ACC112 (cell line): ENCODE data around the gene FADS2.

Experiments
- H2AFZ ChIP-seq: fragments of 200-600 bp; sonication (generic); one replicate; pipeline ENCODE4 v1.6.0; 2017; ENCODE audit warnings: antibody characterized with exemption, low read length; ENCODE audit not compliant: unreplicated experiment
- H3K27ac ChIP-seq: fragments of 200-600 bp; sonication (generic); 2 replicates; pipeline ENCODE4 v1.5.1; 2014; ENCODE audit warnings: low read depth, mild to moderate bottlenecking, antibody characterized with exemption, low read length, moderate library complexity
- H3K27me3 ChIP-seq: fragments of 200-600 bp; sonication (generic); 2 replicates; pipeline ENCODE4 v1.6.1; 2014; ENCODE audit warnings: mild to moderate bottlenecking, antibody characterized with exemption, low read length, moderate library complexity, mixed read lengths; ENCODE audit not compliant: insufficient read depth
- H3K36me3 ChIP-seq: fragments of 200-600 bp; sonication (generic); 2 replicates; pipeline ENCODE4 v1.6.1; 2016; ENCODE audit warnings: mild to moderate bottlenecking, antibody characterized with exemption, low read length, moderate library complexity, mixed read lengths; ENCODE audit not compliant: insufficient read depth
- H3K4me1 ChIP-seq: fragments of 200-600 bp; sonication (generic); one replicate; pipeline ENCODE4 v1.6.1; 2016; ENCODE audit warnings: low read length, mixed read lengths; ENCODE audit not compliant: insufficient read depth, unreplicated experiment, control insufficient read depth
- H3K4me3 ChIP-seq: fragments of 200-600 bp; sonication (generic); 2 replicates; pipeline ENCODE4 v1.5.1; 2014; ENCODE audit warnings: mild to moderate bottlenecking, low read depth, low read length
- H3K79me2 ChIP-seq: fragments of 200-600 bp; sonication (generic); one replicate; pipeline ENCODE4 v1.6.0; 2016; ENCODE audit warnings: low read length; ENCODE audit not compliant: control insufficient read depth, unreplicated experiment, insufficient read depth

Gene FADS2

DNA sequence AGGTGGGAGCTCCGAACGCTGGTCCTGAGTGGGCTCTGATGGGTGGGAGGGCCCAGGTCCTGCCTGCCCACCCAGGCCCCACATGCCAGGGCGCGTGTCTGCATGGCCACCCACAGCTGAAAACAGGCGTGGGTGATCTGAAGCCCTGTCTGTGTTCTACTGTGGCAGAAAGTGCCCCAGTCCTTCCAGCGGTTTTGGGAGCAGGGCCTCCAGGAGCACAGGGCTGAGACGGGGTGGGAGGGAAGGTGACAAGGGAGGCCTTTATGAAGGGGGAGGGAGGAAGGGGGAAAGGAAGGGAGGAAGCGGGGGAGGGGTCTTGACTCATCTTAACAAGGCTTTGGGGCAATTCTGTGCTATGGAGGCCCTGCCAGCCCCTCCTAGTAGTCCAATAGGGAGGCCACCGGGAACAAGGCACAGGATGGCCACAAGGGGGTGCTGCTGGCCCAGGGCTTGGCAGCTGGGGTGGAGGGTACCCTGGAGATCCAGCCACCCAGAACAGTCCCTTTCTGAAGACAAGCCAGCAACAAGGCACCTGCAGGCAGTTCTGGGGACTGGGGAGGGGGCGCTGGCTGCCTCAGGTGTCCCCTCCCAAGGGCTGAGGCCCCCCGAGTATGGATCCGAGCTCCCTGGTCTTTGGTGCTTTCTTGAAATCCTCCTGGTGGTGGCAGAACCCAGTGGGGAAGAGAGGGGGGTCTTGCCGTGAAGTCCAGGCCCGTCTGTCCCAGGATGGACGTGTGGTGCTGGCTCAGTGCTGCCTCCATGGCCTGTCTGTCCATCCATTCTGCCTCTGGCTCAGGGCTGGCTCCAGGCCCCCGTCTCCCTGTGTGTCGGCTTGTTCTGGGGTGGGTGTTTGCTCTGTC is 69.5 kb downstream of the FADS2 start:
- H3K27me3 ChIP-seq, result no peaks in the 10 kb centered on the region
- H3K79me2 ChIP-seq, result no peaks in the 10 kb centered on the region
- no peak overlapping the region for H3K27ac ChIP-seq
- H3K4me3 ChIP-seq, result no peak overlapping the region
- no peak overlapping the region for H2AFZ ChIP-seq
- peaks cover 2% of the 10 kb centered on the region for H3K4me1 ChIP-seq
- H3K36me3 ChIP-seq, result no peaks in the 10 kb centered on the region

DNA sequence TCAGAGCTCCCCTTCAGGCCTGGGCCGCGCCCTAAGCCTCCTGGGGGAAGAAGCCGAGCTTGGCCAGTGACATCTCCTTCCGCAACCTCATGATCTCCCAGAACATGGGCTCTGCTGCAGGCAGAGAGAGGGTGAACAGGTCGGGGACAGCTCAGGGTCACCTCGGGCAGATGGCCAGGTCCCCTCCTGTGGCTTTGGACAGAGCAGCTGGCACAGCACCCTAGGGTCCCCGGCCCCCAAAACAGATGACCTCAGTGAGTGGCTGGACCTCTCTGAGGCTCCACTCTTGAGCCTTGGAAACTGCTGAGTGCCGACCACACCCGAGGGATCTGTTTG is 70.1 kb downstream of the FADS2 start:
- no peaks in the 10 kb centered on the region for H3K27me3 ChIP-seq
- H3K4me3 ChIP-seq, result no peak overlapping the region
- peaks cover 2% of the 10 kb centered on the region for H3K4me1 ChIP-seq
- H3K36me3 ChIP-seq, result no peaks in the 10 kb centered on the region
- H3K79me2 ChIP-seq, result no peaks in the 10 kb centered on the region
- no peak overlapping the region for H3K27ac ChIP-seq
- H2AFZ ChIP-seq, result no peak overlapping the region

DNA sequence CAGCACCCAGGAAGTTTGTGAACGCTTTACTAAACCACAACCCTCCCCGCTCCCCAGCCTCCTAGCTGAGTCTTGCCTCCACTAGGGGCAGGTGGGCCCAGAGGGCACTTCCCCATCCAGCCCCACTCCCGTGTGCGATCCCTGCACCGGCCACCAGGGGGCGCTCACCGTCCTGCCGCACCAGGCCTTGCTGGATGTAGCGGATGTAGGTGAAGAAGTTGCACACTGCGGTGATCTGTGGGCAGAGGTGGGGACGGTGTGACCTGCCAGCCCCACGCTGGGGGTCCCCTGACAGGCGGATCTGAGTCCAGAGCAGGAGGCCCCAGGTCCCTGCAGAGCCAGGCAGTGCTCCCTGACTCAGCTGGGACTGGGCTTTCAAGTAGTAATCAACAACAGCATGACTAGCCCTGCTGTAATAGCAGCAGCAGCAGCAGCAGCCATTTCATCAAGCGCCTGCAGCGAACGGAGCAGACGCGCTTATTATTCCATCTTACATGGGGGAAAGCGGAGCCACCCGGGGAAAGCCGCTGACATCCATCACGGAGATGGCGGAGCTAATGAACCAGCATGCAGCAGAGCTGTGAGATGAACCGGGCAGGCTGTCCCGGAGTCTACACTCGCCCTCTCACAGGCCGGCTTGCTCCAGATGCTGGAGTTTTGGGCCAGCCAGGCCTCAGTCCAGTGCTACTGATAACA is 71.2 kb downstream of the FADS2 start:
- no peak overlapping the region for H3K27ac ChIP-seq
- H3K4me1 ChIP-seq, result peaks cover under 1% of the 10 kb centered on the region
- H3K27me3 ChIP-seq, result no peaks in the 10 kb centered on the region
- H3K36me3 ChIP-seq, result no peaks in the 10 kb centered on the region
- H2AFZ ChIP-seq, result no peak overlapping the region
- H3K79me2 ChIP-seq, result no peaks in the 10 kb centered on the region
- no peak overlapping the region for H3K4me3 ChIP-seq

DNA sequence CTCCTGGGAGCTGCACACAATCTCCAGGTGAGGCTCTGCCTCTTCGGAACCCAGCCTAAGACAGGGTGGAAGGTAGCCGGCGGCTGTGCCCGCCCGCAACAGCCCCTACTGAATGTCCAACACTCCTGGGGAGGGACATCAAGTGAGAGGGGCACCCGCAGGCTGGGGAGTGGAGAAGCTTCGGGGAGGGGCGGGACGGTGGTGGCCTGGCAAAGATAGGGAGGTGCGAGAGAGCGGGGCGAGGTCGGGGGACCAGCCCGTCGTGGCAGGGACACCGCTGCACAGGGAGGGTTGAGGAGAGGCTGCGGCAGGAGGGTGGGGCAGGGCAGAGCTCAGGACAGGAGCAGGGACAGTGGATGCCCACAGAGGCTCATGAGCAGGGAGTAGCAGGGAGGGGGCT is 72.2 kb downstream of the FADS2 start:
- Histone ChIP-seq H3K4me1 (no peaks in the 10 kb centered on the region), H3K27me3 (no peaks in the 10 kb centered on the region), H3K36me3 (no peaks in the 10 kb centered on the region), H3K27ac (no peak overlapping the region), H2AFZ (no peak overlapping the region), H3K4me3 (no peak overlapping the region), H3K79me2 (no peaks in the 10 kb centered on the region)

DNA sequence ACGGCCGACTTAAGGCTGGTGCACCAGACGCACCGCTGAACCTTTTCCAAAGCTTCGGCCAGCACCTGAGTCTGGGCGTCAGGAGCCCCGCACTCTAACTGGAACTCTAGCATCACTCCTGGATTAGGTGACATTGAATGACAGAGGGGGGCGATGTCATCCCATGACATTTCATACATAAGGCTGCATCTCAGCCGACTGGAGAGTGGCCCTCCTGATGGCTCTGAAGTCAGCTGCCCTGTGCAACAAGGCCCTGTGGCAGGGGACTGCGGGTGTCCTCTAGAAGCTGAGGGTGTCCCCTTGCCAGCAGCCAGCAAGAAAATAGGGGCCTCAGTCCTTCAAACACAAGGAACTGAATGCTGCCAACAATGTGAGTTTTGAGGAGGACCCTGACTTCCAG is 73.3 kb downstream of the FADS2 start:
- Histone ChIP-seq H3K4me1 (no peaks in the 10 kb centered on the region), H3K27me3 (no peaks in the 10 kb centered on the region), H3K27ac (no peak overlapping the region), H3K4me3 (no peak overlapping the region), H2AFZ (no peak overlapping the region), H3K36me3 (no peaks in the 10 kb centered on the region), H3K79me2 (no peaks in the 10 kb centered on the region)

DNA sequence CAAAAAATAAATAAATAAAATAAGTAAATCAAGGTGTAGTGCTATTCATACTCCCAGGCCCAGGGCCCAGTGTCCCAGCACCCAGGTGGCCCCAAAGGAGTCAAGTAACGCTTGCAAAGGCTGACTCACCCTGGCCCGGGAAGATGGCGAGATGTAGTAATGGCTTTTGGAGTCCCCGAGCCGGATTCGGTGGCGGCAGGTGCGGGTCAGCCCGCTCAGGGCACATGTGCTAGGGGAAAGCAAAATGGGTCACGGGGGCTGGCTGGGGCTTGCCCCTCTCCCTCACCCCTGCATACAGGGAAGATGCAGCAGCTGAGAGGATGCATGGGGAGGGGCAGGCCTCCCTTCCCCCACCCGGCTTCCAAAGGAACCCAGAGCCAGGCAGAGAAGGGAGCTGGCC is 74.2 kb downstream of the FADS2 start:
- Histone ChIP-seq H3K4me3 (no peak overlapping the region), H3K4me1 (no peaks in the 10 kb centered on the region), H3K27me3 (no peaks in the 10 kb centered on the region), H3K79me2 (no peaks in the 10 kb centered on the region), H3K36me3 (no peaks in the 10 kb centered on the region), H3K27ac (no peak overlapping the region), H2AFZ (no peak overlapping the region)

DNA sequence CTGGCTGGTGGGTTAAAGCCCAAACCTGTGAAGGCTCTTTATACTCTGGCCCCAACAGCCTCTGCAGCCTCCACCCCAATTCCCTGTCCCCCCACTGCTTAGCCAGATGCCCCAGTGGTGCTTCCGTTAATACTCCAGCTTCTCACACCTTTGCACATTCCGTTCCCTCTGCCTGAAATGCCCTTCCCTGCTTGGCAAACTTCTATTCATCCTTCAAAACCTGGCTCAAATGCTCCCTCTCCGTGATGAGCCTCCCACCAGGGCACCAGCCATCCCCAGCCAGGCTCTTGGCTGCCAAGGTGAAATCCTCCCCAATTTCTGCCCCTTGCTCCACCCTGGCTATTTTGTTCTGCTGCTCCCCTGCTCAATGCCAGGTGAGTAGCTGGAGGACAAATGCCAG is 75.7 kb downstream of the FADS2 start:
- H3K27ac ChIP-seq, result no peak overlapping the region
- no peaks in the 10 kb centered on the region for H3K79me2 ChIP-seq
- no peak overlapping the region for H3K4me3 ChIP-seq
- H2AFZ ChIP-seq, result no peak overlapping the region
- H3K36me3 ChIP-seq, result no peaks in the 10 kb centered on the region
- no peaks in the 10 kb centered on the region for H3K27me3 ChIP-seq
- H3K4me1 ChIP-seq, result no peaks in the 10 kb centered on the region

DNA sequence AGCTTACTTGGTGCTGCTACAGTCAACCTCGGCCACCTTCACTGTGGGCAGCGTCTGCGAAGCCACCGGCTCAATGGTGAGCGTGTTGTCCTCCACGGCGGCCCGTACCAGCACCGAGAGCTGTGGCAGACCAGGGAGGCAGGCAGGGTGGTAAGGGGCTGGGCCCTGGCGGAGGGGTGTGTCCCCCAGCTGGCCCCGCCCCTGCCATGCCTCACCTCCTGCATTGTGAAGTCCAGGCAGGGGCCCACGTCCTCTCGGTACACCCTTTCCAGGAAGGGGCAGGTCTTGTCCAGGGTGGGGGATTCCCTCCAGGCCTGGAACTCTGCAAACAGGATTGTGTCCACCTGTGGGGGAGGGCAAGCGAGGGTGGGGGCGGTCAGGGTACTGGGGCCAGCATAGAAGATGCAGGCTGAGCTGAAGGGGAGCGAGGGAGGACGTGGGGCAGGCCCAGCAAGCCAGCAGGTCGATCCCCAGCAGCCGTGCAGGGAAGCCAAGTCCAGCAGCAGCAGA is 76.5 kb downstream of the FADS2 start:
- H3K79me2 ChIP-seq, result no peaks in the 10 kb centered on the region
- H3K27ac ChIP-seq, result no peak overlapping the region
- no peak overlapping the region for H2AFZ ChIP-seq
- H3K4me3 ChIP-seq, result no peak overlapping the region
- H3K27me3 ChIP-seq, result no peaks in the 10 kb centered on the region
- H3K36me3 ChIP-seq, result no peaks in the 10 kb centered on the region
- H3K4me1 ChIP-seq, result no peaks in the 10 kb centered on the region

DNA sequence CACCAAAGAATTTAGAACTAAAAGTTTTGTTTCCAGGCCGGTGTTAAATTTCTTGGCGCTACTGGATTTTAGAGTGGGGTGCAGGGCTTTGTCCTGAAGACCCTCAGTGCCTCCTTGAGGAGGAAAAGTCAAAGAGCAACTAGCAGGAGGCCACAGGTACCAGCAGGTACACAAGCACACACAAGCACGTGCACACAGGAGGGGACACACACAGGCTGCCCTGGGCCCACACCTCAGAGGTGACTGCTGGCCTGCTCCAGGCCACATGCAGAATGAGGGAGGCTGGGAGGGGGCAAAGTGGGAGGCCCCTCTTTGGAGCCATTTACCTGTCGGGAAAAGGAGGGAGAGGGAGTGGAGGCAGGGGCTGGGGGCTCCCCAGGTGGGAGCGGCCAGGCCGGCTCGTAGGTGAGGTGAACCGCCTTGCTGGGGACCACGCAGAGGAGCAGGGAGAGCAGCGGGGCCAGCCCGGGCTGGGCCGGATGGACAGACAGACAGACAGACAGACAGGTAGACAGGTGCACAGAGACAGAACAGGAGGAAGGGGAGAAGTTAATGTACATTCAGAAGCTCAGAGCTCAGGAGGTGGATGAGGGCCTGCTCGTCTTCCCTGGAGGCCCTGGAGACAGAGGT is 77.1 kb downstream of the FADS2 start:
- no peaks in the 10 kb centered on the region for H3K4me1 ChIP-seq
- no peaks in the 10 kb centered on the region for H3K36me3 ChIP-seq
- H2AFZ ChIP-seq, result no peak overlapping the region
- no peaks in the 10 kb centered on the region for H3K79me2 ChIP-seq
- no peak overlapping the region for H3K4me3 ChIP-seq
- H3K27ac ChIP-seq, result no peak overlapping the region
- H3K27me3 ChIP-seq, result no peaks in the 10 kb centered on the region

DNA sequence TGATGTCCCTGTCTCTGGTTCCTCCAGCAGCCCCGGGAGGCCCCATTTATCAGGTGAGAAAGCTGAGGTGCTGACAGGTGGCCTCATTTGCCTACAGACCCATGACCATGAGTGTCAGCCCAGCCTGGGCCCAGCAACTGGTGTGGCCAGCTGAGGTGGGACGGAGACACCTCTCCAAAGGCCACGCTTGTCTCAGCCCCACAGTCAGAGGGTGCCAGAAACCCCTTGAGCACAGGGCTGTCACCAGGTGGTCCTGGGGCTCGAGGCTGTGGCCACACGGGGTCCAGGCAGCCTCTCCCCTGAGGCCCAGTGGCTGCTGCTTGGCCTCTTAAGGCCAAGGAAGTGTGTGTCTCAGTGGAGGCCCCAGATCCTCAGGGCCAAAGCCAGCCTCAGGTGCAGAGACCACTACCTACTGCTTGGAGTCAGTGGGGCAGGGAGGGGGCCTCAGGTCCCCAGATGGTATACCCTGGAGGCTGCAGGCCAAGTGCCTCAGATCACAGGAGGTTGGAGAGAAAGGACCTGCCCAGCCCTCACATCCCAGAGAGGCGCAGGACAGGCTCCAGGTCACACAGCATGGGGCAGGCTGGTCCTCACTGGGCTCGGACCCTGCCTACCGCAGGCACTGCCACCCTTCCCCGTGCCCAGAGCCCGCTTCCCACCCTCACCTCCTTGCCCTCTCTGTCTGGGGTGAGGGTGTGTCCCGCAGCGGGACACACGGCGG is 77.9 kb downstream of the FADS2 start:
- Histone ChIP-seq H2AFZ (no peak overlapping the region), H3K27ac (no peak overlapping the region)

More for the DNA sequence above, 77.9 kb downstream of the FADS2 start:
- no peaks in the 10 kb centered on the region for H3K4me1 ChIP-seq
- H3K4me3 ChIP-seq, result no peak overlapping the region
- H3K79me2 ChIP-seq, result no peaks in the 10 kb centered on the region
- no peaks in the 10 kb centered on the region for H3K27me3 ChIP-seq
- no peaks in the 10 kb centered on the region for H3K36me3 ChIP-seq
